SK-N-MC (cell line): ENCODE measurements around the gene SRGN.

ENCODE experiments used
- DNase-seq: peaks from one replicate; pipeline ENCODE4 v3.0.0-alpha.2; 2011; ENCODE audit warnings: low read depth, low spot score
- H3K27ac ChIP-seq: fragments of 200-600 bp; sonication (generic); 2 replicates; pipeline ENCODE4 v1.5.1; 2016; ENCODE audit warnings: mixed run types
- H3K36me3 ChIP-seq: fragments of 200-600 bp; sonication (generic); 2 replicates; pipeline ENCODE4 v1.6.1; 2017; ENCODE audit warnings: antibody characterized with exemption, low read length, mixed read lengths; ENCODE audit not compliant: insufficient read depth
- H3K4me3 ChIP-seq: fragments of 200-600 bp; sonication (generic); 2 replicates; pipeline ENCODE4 v1.5.1; 2016
- H3K9ac ChIP-seq: fragments of 200-600 bp; sonication (generic); 2 replicates; pipeline ENCODE4 v1.8.0; 2017; ENCODE audit warnings: mixed run types, mixed read lengths; ENCODE audit not compliant: insufficient read length
- H3K9me3 ChIP-seq: fragments of 200-600 bp; sonication (generic); 2 replicates; pipeline ENCODE4 v1.6.1; 2017; ENCODE audit warnings: low read depth, mild to moderate bottlenecking, antibody characterized with exemption, low read length, moderate library complexity, mixed read lengths
- EZH2 ChIP-seq: fragments of 200-600 bp; sonication (generic); IDR thresholded peaks from one replicate; pipeline ENCODE4 v1.6.1; 2017; ENCODE audit warnings: antibody characterized with exemption
- FOXP2 ChIP-seq: optimal IDR thresholded peaks from 2 replicates; pipeline ENCODE3; 2011; ENCODE audit warnings: mild to moderate bottlenecking, moderate library complexity; ENCODE audit not compliant: insufficient read depth; ENCODE audit errors: extremely low read length, control extremely low read depth
- POLR2AphosphoS5 ChIP-seq: IDR thresholded peaks from 2 replicates; pipeline ENCODE4 v1.6.1; 2012; ENCODE audit warnings: mild to moderate bottlenecking, low read depth, low read length, borderline replicate concordance

The SRGN gene

GRCh38 chr10:69065406-69066361 lies 22.2 kb upstream of the SRGN start:
- DNase-seq, result no peak
- Histone ChIP-seq H3K9ac (no peak overlapping the region), H3K4me3 (no peak overlapping the region), H3K36me3 (no peaks in the 10 kb centered on the region), H3K9me3 (no peaks in the 10 kb centered on the region), H3K27ac (no peak overlapping the region)
- no peak for TF ChIP-seq POLR2AphosphoS5
- TF ChIP-seq FOXP2, result no peak
- no peak for TF ChIP-seq EZH2

GRCh38 chr10:69067189-69067588 lies 20.7 kb upstream of the SRGN start:
- DNase-seq, result no peak
- Histone ChIP-seq H3K36me3 (no peaks in the 10 kb centered on the region), H3K4me3 (no peak overlapping the region), H3K9me3 (no peaks in the 10 kb centered on the region), H3K27ac (no peak overlapping the region), H3K9ac (no peak overlapping the region)
- TF ChIP-seq POLR2AphosphoS5, result no peak
- TF ChIP-seq EZH2, result no peak
- no peak for TF ChIP-seq FOXP2

GRCh38 chr10:69068549-69068948 lies 19.4 kb upstream of the SRGN start:
- no peak for DNase-seq
- no peak for TF ChIP-seq EZH2
- Histone ChIP-seq H3K36me3 (no peaks in the 10 kb centered on the region), H3K9ac (no peak overlapping the region), H3K4me3 (no peak overlapping the region), H3K27ac (no peak overlapping the region), H3K9me3 (no peaks in the 10 kb centered on the region)

- no peak for DNase-seq
- TF ChIP-seq POLR2AphosphoS5, result no peak
- no peak for TF ChIP-seq FOXP2
- no peak for TF ChIP-seq EZH2
Observed at GRCh38 chr10:69069090-69070042, 18.5 kb upstream of the SRGN start.

GRCh38 chr10:69070951-69071350 lies 17.0 kb upstream of the SRGN start:
- DNase-seq, result no peak
- Histone ChIP-seq H3K27ac (no peak overlapping the region), H3K4me3 (no peak overlapping the region), H3K9me3 (no peaks in the 10 kb centered on the region), H3K36me3 (no peaks in the 10 kb centered on the region), H3K9ac (no peak overlapping the region)
- TF ChIP-seq EZH2 (no peak), FOXP2 (no peak), POLR2AphosphoS5 (no peak)

More at GRCh38 chr10:69069090-69070042, 18.5 kb upstream of the SRGN start:
- H3K36me3 ChIP-seq, result no peaks in the 10 kb centered on the region
- no peak overlapping the region for H3K27ac ChIP-seq
- H3K4me3 ChIP-seq, result no peak overlapping the region
- no peak overlapping the region for H3K9ac ChIP-seq
- no peaks in the 10 kb centered on the region for H3K9me3 ChIP-seq

GRCh38 chr10:69071610-69072009 lies 16.3 kb upstream of the SRGN start:
- Histone ChIP-seq H3K9ac (no peak overlapping the region), H3K4me3 (no peak overlapping the region), H3K9me3 (no peaks in the 10 kb centered on the region), H3K27ac (no peak overlapping the region), H3K36me3 (no peaks in the 10 kb centered on the region)
- no peak for TF ChIP-seq POLR2AphosphoS5
- no peak for TF ChIP-seq FOXP2
- TF ChIP-seq EZH2, result no peak
- no peak for DNase-seq

- Histone ChIP-seq H3K9me3 (no peaks in the 10 kb centered on the region), H3K4me3 (no peak overlapping the region), H3K27ac (no peak overlapping the region), H3K9ac (no peak overlapping the region), H3K36me3 (no peaks in the 10 kb centered on the region)
- TF ChIP-seq FOXP2 (no peak), EZH2 (no peak), POLR2AphosphoS5 (no peak)
- no peak for DNase-seq
Observed at GRCh38 chr10:69073026-69073425, 14.9 kb upstream of the SRGN start.

GRCh38 chr10:69073736-69074364 lies 14.1 kb upstream of the SRGN start:
- Histone ChIP-seq H3K9ac (no peak overlapping the region), H3K27ac (no peak overlapping the region), H3K4me3 (no peak overlapping the region), H3K36me3 (no peaks in the 10 kb centered on the region), H3K9me3 (no peaks in the 10 kb centered on the region)
- no peak for DNase-seq
- no peak for TF ChIP-seq EZH2
- TF ChIP-seq FOXP2, result no peak
- no peak for TF ChIP-seq POLR2AphosphoS5
